H7 (cell line): Measurements from ENCODE around the gene IL17RC. TPM values are rescaled to one million over a fixed set of nuclear protein-coding genes. Genes with fewer than 3 reads are reported as not detected.
"Not testable (repeated sequence)": the region's sequence is repeated elsewhere in the genome, so short reads cannot be mapped to it uniquely, and the experiment has no call there.

Experiments used
- DNase-seq: peaks from one replicate; pipeline ENCODE4 v3.0.0; 2012
- H3K27me3 ChIP-seq: 2 replicates; pipeline ENCODE4 v1.6.0; 2011; ENCODE audit warnings: mild to moderate bottlenecking, low read length; ENCODE audit not compliant: control insufficient read depth, insufficient read depth
- H3K36me3 ChIP-seq: replicated peaks from 2 replicates; pipeline ENCODE4 v1.5.1; 2011; ENCODE audit warnings: low read length; ENCODE audit not compliant: control insufficient read depth, insufficient read depth
- H3K4me3 ChIP-seq: 2 replicates; pipeline ENCODE4 v1.5.1; 2011; ENCODE audit warnings: low read depth, mild to moderate bottlenecking, control low read depth, low read length, moderate library complexity; ENCODE audit not compliant: insufficient read depth
- total RNA-seq: library from RNA; depleted of rRNA; stranded (reverse); fragments of >200 nt; shearing (Covaris generic); gene quantifications from 2 replicates; pipeline ENCODE4 v1.2.3, GENCODE V29; 2014

IL17RC gene
- total RNA-seq, 1 experiment from 2014 or later: 11.6 TPM

GRCh38 chr3:9917820-9918219, 922 bp downstream of the IL17RC start:
- no peaks in the 10 kb centered on the region for H3K36me3 ChIP-seq
- H3K4me3 ChIP-seq: no peak overlapping the region
- H3K27me3 ChIP-seq: peaks cover 3% of the 10 kb centered on the region
- no peak for DNase-seq

- Histone ChIP-seq H3K27me3 (peaks cover 3% of the 10 kb centered on the region), H3K4me3 (no peak overlapping the region), H3K36me3 (no peaks in the 10 kb centered on the region)
- DNase-seq: no peak
Observed at GRCh38 chr3:9918261-9919038, 1.6 kb downstream of the IL17RC start.

- no peaks in the 10 kb centered on the region; the same call in 1 of the 2 replicates for H3K27me3 ChIP-seq
- no peaks in the 10 kb centered on the region for H3K36me3 ChIP-seq
- peak; percentile 48 for DNase-seq
- H3K4me3 ChIP-seq: no peak overlapping the region
Observed at GRCh38 chr3:9928158-9928557, 11.3 kb downstream of the IL17RC start.

DNA sequence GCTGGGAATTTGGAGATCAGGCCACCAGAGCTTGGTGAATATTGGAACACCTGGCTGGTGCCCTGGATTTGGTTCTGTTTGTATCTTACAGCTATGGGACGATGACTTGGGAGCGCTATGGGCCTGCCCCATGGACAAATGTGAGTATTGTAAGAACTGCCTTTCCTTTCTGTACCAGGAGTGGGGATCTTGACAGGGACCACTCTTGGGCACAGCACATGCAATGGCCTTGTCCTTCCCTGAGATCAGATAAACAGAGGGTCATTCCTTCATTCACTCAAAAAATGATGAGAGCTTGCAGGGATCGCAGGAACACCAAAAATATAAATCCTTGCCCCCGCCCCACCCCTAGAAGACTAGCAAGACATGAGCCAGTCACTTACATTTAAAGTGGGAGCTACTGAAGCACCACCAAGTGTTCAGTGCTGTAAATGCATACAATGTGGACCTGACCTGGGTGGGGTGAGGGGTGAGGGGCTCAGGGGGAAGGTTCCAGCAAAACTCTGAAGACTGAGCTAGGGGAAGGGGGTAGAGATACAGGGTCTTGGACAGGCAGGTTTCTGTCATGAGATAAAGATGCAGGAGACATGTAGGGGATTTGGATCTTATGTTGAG, 14.0 kb downstream of the IL17RC start:
- no peaks in the 10 kb centered on the region; the same call in 1 of the 2 replicates for H3K27me3 ChIP-seq

DNA sequence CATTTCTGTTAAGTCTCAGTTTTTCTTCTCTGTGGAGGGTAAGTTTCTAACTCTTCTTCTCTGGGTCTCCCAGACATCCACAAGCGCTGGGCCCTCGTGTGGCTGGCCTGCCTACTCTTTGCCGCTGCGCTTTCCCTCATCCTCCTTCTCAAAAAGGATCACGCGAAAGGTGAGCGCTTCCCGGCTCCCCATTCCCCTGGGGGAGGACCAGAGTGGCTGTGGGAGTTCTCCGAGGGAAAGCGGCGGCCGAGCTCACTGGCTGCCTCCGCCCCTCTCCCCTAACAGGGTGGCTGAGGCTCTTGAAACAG, 15.6 kb downstream of the IL17RC start:
- Histone ChIP-seq H3K36me3 (no peaks in the 10 kb centered on the region), H3K27me3 (no peaks in the 10 kb centered on the region; the same call in 1 of the 2 replicates)
- no peak for DNase-seq

More for the DNA sequence above, 14.0 kb downstream of the IL17RC start:
- H3K36me3 ChIP-seq: no peaks in the 10 kb centered on the region
- no peak for DNase-seq
- H3K4me3 ChIP-seq: no peak overlapping the region

DNA sequence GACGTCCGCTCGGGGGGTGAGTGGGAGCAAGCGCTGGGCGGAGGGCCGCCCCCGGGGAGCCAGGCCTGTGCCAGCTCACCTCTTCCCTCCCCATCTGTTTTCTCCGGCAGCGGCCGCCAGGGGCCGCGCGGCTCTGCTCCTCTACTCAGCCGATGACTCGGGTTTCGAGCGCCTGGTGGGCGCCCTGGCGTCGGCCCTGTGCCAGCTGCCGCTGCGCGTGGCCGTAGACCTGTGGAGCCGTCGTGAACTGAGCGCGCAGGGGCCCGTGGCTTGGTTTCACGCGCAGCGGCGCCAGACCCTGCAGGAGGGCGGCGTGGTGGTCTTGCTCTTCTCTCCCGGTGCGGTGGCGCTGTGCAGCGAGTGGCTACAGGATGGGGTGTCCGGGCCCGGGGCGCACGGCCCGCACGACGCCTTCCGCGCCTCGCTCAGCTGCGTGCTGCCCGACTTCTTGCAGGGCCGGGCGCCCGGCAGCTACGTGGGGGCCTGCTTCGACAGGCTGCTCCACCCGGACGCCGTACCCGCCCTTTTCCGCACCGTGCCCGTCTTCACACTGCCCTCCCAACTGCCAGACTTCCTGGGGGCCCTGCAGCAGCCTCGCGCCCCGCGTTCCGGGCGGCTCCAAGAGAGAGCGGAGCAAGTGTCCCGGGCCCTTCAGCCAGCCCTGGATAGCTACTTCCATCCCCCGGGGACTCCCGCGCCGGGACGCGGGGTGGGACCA, 16.1 kb downstream of the IL17RC start:
- DNase-seq: peak; percentile 94
- Histone ChIP-seq H3K27me3 (no peaks in the 10 kb centered on the region; the same call in 1 of the 2 replicates), H3K36me3 (no peaks in the 10 kb centered on the region), H3K4me3 (peak overlapping the region; percentile 89)

More for the DNA sequence above, 15.6 kb downstream of the IL17RC start:
- H3K4me3 ChIP-seq: peak overlapping the region; percentile 89

DNA sequence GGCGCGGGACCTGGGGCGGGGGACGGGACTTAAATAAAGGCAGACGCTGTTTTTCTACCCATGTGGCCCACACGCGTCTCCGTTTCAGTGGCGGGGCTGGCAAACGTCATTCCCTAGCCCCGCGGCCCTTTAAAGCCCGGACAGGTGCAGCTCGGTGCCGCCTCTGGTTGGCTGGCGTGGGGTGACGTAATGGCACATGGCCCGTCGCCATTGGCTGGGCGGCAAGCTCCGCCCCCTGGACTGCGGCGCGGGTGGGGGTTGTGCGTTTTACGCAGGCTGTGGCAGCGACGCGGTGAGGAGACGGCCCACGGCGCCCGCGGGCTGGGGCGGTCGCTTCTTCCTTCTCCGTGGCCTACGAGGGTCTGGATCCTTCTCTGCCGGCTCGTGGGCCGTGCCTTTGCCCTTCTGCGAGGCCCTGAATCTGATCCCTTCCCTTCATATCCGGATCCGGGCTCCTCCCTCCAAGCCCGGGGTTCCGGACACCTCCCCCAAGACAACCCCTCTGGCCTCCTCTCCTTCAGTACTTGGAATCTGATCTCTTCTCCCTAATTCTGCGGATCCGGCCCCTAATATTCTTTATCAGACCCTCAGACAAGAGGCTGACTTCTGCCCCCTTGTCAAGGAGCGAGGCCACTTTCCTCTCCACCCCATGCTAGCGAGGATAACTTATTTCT, 16.8 kb downstream of the IL17RC start, which contains the start of gene CRELD1:
CRELD1 (plus strand) TSS at position 274 of the 674 bp plus-strand sequence. CDS start 605 bp downstream, outside the sequence.
- Histone ChIP-seq H3K27me3 (no peaks in the 10 kb centered on the region; the same call in 1 of the 2 replicates), H3K36me3 (no peaks in the 10 kb centered on the region), H3K4me3 (peak within 1 kb of the TSS; percentile 89)
- peak; percentile 98 for DNase-seq

DNA sequence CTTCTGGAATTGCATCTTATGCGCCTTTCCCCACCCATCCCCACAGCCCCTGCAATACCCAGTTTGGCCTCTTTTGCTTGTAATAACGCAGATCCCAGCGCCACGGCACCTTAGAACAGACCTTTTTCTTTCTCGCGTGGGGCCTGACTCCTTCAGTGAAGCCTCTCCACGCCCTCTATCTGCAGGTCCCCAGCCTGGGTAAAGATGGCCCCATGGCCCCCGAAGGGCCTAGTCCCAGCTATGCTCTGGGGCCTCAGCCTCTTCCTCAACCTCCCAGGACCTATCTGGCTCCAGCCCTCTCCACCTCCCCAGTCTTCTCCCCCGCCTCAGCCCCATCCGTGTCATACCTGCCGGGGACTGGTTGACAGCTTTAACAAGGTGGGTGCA, 17.3 kb downstream of the IL17RC start:
- DNase-seq: peak; percentile 33
- H3K36me3 ChIP-seq: no peaks in the 10 kb centered on the region
- no peaks in the 10 kb centered on the region; the same call in 1 of the 2 replicates for H3K27me3 ChIP-seq
- peak overlapping the region; percentile 89 for H3K4me3 ChIP-seq

- no peak overlapping the region for H3K4me3 ChIP-seq
- no peaks in the 10 kb centered on the region; the same call in 1 of the 2 replicates for H3K27me3 ChIP-seq
- H3K36me3 ChIP-seq: no peaks in the 10 kb centered on the region
- no peak for DNase-seq
Observed at GRCh38 chr3:9934993-9935392, 18.1 kb downstream of the IL17RC start.

DNA sequence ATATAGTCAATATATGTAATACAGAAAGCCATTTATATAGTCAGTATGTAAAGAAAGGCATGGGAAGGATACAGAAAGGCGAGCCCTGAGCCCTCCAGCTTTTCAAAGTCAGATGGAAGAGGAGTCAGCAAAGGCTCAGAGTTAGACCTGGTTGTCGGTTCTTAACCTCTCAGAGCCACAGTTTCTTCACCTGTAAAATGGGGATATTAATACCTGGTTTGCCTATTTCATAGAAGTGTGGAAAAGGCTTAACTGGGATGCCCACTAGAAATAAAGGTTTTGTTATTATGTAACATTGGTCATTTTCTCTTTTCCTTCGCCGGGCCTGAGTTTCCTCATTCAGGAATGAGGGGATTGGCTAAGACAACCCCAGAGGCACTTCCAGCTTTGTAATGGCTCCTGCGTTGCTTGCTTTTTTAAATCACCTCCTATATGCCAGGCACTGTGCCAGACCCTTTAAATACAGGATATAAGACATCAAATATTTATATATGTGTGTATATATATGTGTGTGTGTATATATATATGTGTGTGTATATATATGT, 19.1 kb downstream of the IL17RC start:
- Histone ChIP-seq H3K27me3 (no peaks in the 10 kb centered on the region; the same call in 1 of the 2 replicates), H3K36me3 (no peaks in the 10 kb centered on the region; the same call in 1 of the 2 replicates), H3K4me3 (no peak overlapping the region)
- DNase-seq: no peak

- no peaks in the 10 kb centered on the region; the same call in 1 of the 2 replicates for H3K36me3 ChIP-seq
- H3K27me3 ChIP-seq: no peaks in the 10 kb centered on the region
- no peak overlapping the region for H3K4me3 ChIP-seq
- no peak for DNase-seq
Observed at GRCh38 chr3:9937486-9938238, 20.8 kb downstream of the IL17RC start.

DNA sequence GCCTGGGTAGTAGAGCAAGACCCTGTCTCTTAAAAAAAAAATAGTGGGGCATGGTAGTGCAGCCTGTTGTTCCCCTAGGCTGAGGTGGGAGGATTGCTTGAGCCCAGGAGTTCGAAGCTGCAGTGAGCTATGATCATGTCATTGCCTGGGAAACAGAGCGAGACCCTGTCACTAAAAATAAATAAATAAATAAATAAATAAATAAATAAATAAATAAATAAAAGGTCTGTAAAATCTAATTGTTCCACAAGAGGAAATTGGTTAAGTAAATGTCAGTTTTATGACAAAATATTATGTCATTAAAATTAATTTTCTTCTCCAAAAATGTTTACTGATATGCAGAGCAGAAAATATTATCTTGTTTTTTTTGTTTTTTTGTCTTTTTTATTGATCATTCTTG, 22.1 kb downstream of the IL17RC start:
- H3K36me3 ChIP-seq: no peaks in the 10 kb centered on the region; the same call in 1 of the 2 replicates
- H3K4me3 ChIP-seq: no peak overlapping the region
- DNase-seq: no peak
- no peaks in the 10 kb centered on the region for H3K27me3 ChIP-seq

DNA sequence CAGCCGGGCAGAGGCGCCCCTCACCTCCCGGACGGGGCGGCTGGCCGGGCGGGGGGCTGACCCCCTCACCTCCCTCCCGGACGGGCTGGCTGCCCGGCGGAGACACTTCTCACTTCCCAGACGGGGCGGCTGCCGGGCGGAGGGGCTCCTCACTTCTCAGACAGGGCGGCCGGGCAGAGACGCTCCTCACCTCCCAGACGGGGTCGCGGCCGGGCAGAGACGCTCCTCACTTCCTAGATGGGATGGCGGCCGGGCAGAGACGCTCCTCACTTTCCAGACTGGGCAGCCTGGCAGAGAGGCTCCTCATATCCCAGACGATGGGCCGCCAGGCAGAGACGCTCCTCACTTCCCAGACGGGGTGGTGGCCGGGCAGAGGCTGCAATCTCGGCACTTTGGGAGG, 23.0 kb downstream of the IL17RC start:
- not testable (repeated sequence) for H3K36me3 ChIP-seq, DNase-seq, H3K27me3 ChIP-seq, H3K4me3 ChIP-seq
